ENCODE measurements around the gene CCM2.

Gene CCM2

GRCh38 chr7:44970523-44971051, 29.4 kb upstream of the CCM2 start:
- no peaks in the 10 kb centered on the region for H3K36me3 ChIP-seq (ENCODE audit: insufficient read depth, low read length)
- H3K4me1 ChIP-seq (ENCODE audit: control insufficient read depth, insufficient read depth, low read length), result no peaks in the 10 kb centered on the region
- H3K4me2 ChIP-seq (ENCODE audit: low read length), result no peak overlapping the region
- no peak overlapping the region for H3K9ac ChIP-seq (ENCODE audit: low read depth, low read length)
- H3K9me3 ChIP-seq (replicated peaks; ENCODE audit: low read length), result no peaks in the 10 kb centered on the region
- no peak overlapping the region for H3K4me3 ChIP-seq (ENCODE audit: low read length)
- H3K27me3 ChIP-seq (ENCODE audit: control insufficient read depth, insufficient read depth, low read length), result no peaks in the 10 kb centered on the region

- Histone ChIP-seq H3K9ac (ENCODE audit: low read depth, low read length) (no peak overlapping the region), H3K4me2 (ENCODE audit: low read length) (no peak overlapping the region), H3K4me3 (ENCODE audit: low read length) (no peak overlapping the region), H3K36me3 (ENCODE audit: insufficient read depth, low read length) (no peaks in the 10 kb centered on the region), H3K4me1 (ENCODE audit: control insufficient read depth, insufficient read depth, low read length) (no peaks in the 10 kb centered on the region), H3K9me3 (replicated peaks; ENCODE audit: low read length) (no peaks in the 10 kb centered on the region), H3K27me3 (ENCODE audit: control insufficient read depth, insufficient read depth, low read length) (no peaks in the 10 kb centered on the region)
Measured at GRCh38 chr7:44971188-44971901, 28.7 kb upstream of the CCM2 start.

- no peaks in the 10 kb centered on the region for H3K36me3 ChIP-seq (ENCODE audit: insufficient read depth, low read length)
Measured at GRCh38 chr7:44971902-44972441, 28.0 kb upstream of the CCM2 start.

GRCh38 chr7:44972562-44972961, 27.4 kb upstream of the CCM2 start:
- Histone ChIP-seq H3K4me2 (ENCODE audit: low read length) (no peak overlapping the region), H3K36me3 (ENCODE audit: insufficient read depth, low read length) (no peaks in the 10 kb centered on the region), H3K9me3 (replicated peaks; ENCODE audit: low read length) (no peaks in the 10 kb centered on the region)

More at GRCh38 chr7:44971902-44972441, 28.0 kb upstream of the CCM2 start:
- no peaks in the 10 kb centered on the region for H3K4me1 ChIP-seq (ENCODE audit: control insufficient read depth, insufficient read depth, low read length)
- H3K9me3 ChIP-seq (replicated peaks; ENCODE audit: low read length), result no peaks in the 10 kb centered on the region
- H3K27me3 ChIP-seq (ENCODE audit: control insufficient read depth, insufficient read depth, low read length), result no peaks in the 10 kb centered on the region
- no peak overlapping the region for H3K4me2 ChIP-seq (ENCODE audit: low read length)
- no peak overlapping the region for H3K4me3 ChIP-seq (ENCODE audit: low read length)
- no peak overlapping the region for H3K9ac ChIP-seq (ENCODE audit: low read depth, low read length)

GRCh38 chr7:44973610-44974401, 26.2 kb upstream of the CCM2 start:
- H3K36me3 ChIP-seq (ENCODE audit: insufficient read depth, low read length), result no peaks in the 10 kb centered on the region
- no peak overlapping the region for H3K9ac ChIP-seq (ENCODE audit: low read depth, low read length)
- no peaks in the 10 kb centered on the region for H3K9me3 ChIP-seq (replicated peaks; ENCODE audit: low read length)
- H3K27me3 ChIP-seq (ENCODE audit: control insufficient read depth, insufficient read depth, low read length), result no peaks in the 10 kb centered on the region
- no peaks in the 10 kb centered on the region for H3K4me1 ChIP-seq (ENCODE audit: control insufficient read depth, insufficient read depth, low read length)
- no peak overlapping the region for H3K4me2 ChIP-seq (ENCODE audit: low read length)
- H3K4me3 ChIP-seq (ENCODE audit: low read length), result no peak overlapping the region

More at GRCh38 chr7:44972562-44972961, 27.4 kb upstream of the CCM2 start:
- Histone ChIP-seq H3K4me1 (ENCODE audit: control insufficient read depth, insufficient read depth, low read length) (no peaks in the 10 kb centered on the region), H3K27me3 (ENCODE audit: control insufficient read depth, insufficient read depth, low read length) (no peaks in the 10 kb centered on the region), H3K4me3 (ENCODE audit: low read length) (no peak overlapping the region), H3K9ac (ENCODE audit: low read depth, low read length) (no peak overlapping the region)

- no peak overlapping the region for H3K4me3 ChIP-seq (ENCODE audit: low read length)
- H3K4me2 ChIP-seq (ENCODE audit: low read length), result no peak overlapping the region
- H3K36me3 ChIP-seq (ENCODE audit: insufficient read depth, low read length), result no peaks in the 10 kb centered on the region
- H3K27me3 ChIP-seq (ENCODE audit: control insufficient read depth, insufficient read depth, low read length), result no peaks in the 10 kb centered on the region
- H3K9ac ChIP-seq (ENCODE audit: low read depth, low read length), result no peak overlapping the region
- peaks cover 3% of the 10 kb centered on the region for H3K4me1 ChIP-seq (ENCODE audit: control insufficient read depth, insufficient read depth, low read length)
- no peaks in the 10 kb centered on the region for H3K9me3 ChIP-seq (replicated peaks; ENCODE audit: low read length)
Measured at GRCh38 chr7:44974549-44974948, 25.5 kb upstream of the CCM2 start.

GRCh38 chr7:44975331-44976039, 24.5 kb upstream of the CCM2 start:
- no peak overlapping the region for H3K4me2 ChIP-seq (ENCODE audit: low read length)
- H3K4me1 ChIP-seq (ENCODE audit: control insufficient read depth, insufficient read depth, low read length), result peaks cover 12% of the 10 kb centered on the region

DNA sequence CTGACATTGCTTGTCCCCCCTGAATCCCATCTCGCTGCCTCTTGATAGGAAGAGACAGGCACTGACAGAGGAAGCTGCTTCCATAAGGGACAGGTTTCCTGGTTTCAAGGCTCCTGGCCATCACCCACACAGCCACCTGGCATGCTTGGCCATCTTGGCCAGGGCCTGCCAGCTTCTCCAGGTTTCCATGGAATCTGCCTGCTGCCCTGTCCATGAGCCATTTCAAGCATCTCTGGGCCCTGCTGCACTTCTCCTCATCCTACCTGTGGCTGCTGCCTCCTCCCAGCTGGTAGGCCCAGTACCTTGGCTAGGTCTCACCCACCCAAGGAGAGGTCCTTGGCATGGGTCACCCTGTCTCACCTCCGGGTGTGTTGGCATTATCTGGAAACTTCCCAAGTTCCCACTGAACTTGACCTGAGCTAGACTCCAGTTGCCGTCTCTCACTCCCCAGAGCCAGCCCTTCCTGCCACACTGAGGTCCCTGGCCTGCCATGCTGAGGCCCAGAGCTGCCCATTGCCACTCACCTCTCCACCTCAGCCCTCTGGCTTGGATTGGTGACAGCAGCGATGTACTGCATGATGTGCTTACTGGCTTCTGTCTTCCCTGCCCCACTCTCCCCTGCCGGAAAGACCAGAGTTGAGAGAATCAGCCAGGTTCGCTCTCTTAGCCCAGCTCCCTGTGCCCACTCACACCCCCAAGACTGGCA, 23.8 kb upstream of the CCM2 start:
- H3K4me2 ChIP-seq (ENCODE audit: low read length), result no peak overlapping the region
- H3K27me3 ChIP-seq (ENCODE audit: control insufficient read depth, insufficient read depth, low read length), result no peaks in the 10 kb centered on the region
- H3K36me3 ChIP-seq (ENCODE audit: insufficient read depth, low read length), result no peaks in the 10 kb centered on the region
- H3K4me3 ChIP-seq (ENCODE audit: low read length), result no peak overlapping the region
- peaks cover 19% of the 10 kb centered on the region for H3K4me1 ChIP-seq (ENCODE audit: control insufficient read depth, insufficient read depth, low read length)
- H3K9ac ChIP-seq (ENCODE audit: low read depth, low read length), result no peak overlapping the region
- H3K9me3 ChIP-seq (replicated peaks; ENCODE audit: low read length), result no peaks in the 10 kb centered on the region

More at GRCh38 chr7:44975331-44976039, 24.5 kb upstream of the CCM2 start:
- Histone ChIP-seq H3K27me3 (ENCODE audit: control insufficient read depth, insufficient read depth, low read length) (no peaks in the 10 kb centered on the region), H3K36me3 (ENCODE audit: insufficient read depth, low read length) (no peaks in the 10 kb centered on the region), H3K4me3 (ENCODE audit: low read length) (no peak overlapping the region), H3K9me3 (replicated peaks; ENCODE audit: low read length) (no peaks in the 10 kb centered on the region), H3K9ac (ENCODE audit: low read depth, low read length) (no peak overlapping the region)

DNA sequence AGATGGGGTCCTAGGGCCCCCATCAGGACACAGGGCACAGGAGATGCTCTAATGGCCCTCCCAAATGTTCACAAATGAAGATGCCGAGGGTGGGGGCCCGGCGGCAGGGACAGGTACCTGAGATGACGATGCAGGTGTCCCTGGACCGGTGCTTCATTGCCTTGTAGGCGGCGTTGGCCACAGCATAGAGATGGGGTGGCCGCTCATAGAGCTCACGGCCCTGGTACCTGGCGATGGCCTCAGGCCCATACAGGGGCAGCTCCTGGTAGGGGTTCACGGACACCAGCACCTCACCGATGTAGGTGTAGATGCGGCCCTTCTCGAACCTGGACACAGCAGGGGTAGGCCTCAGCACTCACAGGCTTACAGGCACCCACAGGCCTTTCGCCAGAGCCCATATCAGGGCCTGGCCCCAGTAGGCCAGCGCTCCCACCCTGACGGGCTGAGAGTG, 23.2 kb upstream of the CCM2 start:
- Histone ChIP-seq H3K27me3 (ENCODE audit: control insufficient read depth, insufficient read depth, low read length) (no peaks in the 10 kb centered on the region), H3K9ac (ENCODE audit: low read depth, low read length) (no peak overlapping the region), H3K36me3 (ENCODE audit: insufficient read depth, low read length) (peaks cover 2% of the 10 kb centered on the region), H3K4me3 (ENCODE audit: low read length) (no peak overlapping the region), H3K4me2 (ENCODE audit: low read length) (no peak overlapping the region), H3K4me1 (ENCODE audit: control insufficient read depth, insufficient read depth, low read length) (peaks cover 20% of the 10 kb centered on the region), H3K9me3 (replicated peaks; ENCODE audit: low read length) (no peaks in the 10 kb centered on the region)

DNA sequence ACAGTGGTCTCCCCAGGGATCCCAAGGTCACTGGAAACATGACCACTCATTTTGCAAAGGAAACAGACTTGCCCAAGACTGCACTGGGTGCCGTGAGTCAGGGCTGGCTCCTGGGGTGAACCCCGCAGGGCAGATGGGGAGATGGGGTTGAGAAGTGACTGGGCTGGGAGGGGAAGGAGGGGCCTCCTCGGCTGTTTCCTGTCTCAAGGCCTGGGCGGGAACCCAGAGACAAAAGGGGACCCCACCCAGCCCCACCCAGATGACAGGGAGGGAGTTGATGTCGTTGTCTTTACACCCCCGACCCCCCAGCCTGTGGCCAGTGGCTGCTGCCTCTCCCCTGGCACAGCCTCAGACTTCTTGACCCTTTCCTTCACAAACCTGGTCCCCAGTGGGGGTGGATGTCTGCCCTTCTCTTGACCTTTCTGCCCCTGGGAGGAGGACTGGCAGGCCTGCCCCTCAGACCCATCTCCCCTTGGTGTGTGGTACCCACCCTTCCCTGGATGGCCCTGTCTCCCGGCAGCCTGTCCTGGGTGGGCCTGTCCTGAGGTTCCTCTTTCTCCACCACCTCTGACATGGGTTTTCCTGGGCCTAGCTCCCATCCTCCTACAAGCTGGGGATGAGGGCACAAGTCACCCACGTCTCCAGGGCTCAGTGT, 22.6 kb upstream of the CCM2 start:
- Histone ChIP-seq H3K4me1 (ENCODE audit: control insufficient read depth, insufficient read depth, low read length) (peaks cover 20% of the 10 kb centered on the region), H3K36me3 (ENCODE audit: insufficient read depth, low read length) (peaks cover 4% of the 10 kb centered on the region), H3K9ac (ENCODE audit: low read depth, low read length) (no peak overlapping the region)

More for the DNA sequence above, 22.6 kb upstream of the CCM2 start:
- H3K4me3 ChIP-seq (ENCODE audit: low read length), result no peak overlapping the region
- no peaks in the 10 kb centered on the region for H3K27me3 ChIP-seq (ENCODE audit: control insufficient read depth, insufficient read depth, low read length)
- H3K4me2 ChIP-seq (ENCODE audit: low read length), result no peak overlapping the region
- H3K9me3 ChIP-seq (replicated peaks; ENCODE audit: low read length), result no peaks in the 10 kb centered on the region

All from skeletal muscle satellite cell (primary cell).